RPMI7951 (cell line): ENCODE measurements around the gene FBXO38. TPM values are rescaled to one million over a fixed set of nuclear protein-coding genes. Genes with fewer than 3 reads are reported as not detected.

ENCODE experiments used
- DNase-seq: peaks from one replicate; pipeline ENCODE4 v3.0.0-alpha.2; 2012; ENCODE audit warnings: low read depth
- total RNA-seq: library from RNA; depleted of rRNA; stranded (reverse); fragments of >200 nt; shearing (Covaris generic); gene quantifications from 2 replicates; pipeline ENCODE4 v1.2.3, GENCODE V29; 2014; rRNA removed

Gene FBXO38
- total RNA-seq, 1 experiment from 2014 or later, result 31.8 TPM

DNA sequence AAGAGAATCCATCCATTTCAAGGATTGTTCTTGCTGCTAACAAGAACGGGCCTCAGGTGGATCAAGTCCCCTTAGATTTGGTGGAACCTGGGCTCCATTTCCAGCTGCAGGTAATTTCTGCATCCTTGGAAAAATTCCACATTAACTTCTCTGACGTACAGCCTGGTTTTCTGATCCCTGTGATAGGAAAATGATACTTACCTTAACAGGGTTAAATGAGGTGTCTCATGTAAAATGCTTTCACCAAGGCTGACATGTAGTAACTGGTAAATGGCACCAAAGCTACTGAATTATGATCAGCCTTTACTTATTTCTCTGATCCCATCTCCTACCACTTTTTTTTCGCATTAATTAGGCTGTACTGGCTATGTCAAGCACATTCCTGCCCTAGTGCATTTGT lies 93.7 kb downstream of the FBXO38 start:
- no peak for DNase-seq

DNA sequence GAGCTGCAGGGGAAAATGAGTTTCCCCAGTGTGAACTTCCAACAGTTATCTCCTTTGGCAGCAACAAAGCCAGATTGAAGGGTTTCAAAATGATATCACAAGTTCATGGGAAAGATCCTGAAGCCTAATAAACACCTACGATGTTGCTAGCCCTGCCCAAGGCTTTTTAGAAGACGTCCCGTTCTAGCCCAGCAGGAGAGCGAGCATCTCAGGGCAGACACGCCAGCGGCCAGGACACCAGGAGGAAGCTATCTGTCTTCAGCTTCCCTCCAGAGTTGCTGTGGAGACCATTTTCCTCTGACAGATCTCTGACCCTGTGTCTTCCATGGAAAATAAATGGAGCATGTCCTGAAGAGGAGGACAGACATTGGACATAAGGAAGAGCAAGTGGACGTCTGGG lies 98.4 kb downstream of the FBXO38 start:
- DNase-seq, result no peak

DNA sequence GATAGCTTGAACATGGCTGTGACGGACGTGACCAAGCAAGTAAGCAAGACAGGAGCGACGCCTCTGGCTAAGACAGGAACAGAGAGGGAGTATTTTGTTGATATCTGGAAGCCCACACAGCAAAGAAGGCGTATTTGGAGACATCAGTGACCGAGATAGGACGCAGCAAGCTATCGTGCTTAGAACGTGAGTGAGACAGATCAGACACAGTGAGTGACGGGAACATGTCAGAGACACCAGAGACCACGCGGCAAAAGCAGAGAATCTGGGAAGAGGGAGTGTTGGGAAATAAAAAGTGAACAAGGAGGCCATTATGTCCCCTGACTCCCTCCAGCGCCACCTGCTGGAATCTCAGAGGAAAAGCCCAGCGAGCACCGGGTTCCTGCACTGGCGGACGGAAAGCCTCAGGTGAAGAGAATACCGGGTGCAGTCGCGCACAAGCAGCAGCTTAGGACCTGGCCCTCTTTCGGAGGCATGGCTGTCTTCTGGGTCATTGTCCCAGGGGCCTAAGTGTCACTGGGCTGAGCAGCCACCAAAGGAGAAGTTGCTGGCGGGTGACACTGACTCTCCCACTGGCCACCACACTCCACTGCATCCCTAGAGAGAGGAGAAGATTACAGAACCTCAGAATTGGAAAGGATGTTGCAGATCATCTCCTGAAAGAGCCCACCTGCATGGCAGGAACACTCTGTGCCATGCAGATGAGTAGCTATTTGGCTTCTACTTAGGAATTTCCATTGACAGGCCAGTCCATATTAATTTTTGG lies 99.1 kb downstream of the FBXO38 start:
- DNase-seq, result peak; percentile 58

DNA sequence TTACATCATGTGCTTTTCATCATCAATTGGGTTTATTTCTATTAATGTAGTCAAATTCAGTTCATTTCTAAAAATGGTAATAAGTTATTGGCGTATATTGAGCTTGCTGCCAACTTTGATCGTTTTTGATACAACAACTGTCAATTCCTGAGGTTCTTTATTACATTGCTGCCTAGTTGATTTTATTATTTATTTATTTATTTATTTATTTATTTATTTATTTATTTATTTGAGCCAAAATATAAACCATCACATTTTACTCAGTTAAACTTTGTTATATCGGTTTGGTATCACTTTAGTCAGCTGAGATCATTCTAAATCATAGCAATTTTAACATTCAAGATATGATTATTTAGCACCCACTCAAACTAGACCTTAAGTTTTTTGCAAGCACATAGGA lies 100.0 kb downstream of the FBXO38 start:
- no peak for DNase-seq

DNA sequence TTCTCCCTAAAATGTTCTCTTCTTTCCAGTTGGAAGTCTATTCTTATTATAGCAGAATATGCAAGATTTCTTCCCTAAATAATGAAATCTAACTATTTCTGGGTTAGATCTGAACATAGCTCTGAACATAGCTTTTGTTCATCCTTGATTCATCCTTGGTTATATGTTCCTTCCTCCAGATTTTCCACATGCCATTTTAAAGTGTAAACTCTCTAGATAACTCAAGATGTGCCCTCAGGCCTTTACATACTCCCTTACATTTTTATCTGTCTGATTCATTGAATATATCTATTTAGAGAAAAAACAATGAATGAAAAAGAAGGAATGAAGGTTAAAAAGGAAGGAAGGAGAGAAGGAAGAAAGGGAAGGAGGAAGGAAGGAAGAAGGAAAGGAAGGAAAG lies 100.9 kb downstream of the FBXO38 start:
- DNase-seq, result no peak

DNA sequence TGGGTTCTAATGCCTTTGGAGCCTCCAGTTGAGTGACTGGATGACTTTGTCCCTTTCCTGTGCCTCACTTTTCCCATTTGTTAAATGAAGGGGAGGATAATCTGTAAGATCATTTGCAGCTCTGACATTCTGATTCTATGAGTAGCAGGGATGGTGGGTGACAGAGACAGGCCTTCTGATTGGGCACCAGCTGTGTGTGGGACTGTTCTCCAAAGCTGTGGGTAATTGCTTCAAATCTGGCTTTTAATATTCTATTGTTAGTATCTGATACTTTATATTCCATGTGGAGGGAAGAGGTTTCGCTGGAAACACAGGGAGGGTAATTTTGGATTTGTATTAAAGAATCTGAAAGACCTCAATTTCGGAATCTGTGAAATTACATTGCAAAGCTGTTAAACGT lies 102.7 kb downstream of the FBXO38 start:
- DNase-seq, result no peak

DNA sequence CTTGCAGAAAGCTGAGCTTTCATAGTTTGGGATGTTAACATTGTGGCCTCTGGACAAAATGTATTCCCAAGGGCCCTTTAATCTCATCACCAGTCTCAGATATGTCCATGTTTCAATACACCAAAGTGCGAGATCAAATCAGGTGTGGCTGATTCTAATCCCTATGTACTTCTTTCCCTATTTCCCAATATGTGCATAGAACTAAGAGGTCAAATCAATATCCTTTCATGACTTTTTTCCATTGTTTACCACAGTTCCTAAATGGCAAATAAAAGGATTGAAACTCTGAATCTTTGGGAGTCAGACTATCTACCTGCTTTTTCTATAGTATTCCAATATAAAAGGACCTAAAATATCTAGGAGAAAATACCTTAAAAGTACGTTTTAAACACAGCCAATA lies 105.0 kb downstream of the FBXO38 start:
- DNase-seq, result no peak

DNA sequence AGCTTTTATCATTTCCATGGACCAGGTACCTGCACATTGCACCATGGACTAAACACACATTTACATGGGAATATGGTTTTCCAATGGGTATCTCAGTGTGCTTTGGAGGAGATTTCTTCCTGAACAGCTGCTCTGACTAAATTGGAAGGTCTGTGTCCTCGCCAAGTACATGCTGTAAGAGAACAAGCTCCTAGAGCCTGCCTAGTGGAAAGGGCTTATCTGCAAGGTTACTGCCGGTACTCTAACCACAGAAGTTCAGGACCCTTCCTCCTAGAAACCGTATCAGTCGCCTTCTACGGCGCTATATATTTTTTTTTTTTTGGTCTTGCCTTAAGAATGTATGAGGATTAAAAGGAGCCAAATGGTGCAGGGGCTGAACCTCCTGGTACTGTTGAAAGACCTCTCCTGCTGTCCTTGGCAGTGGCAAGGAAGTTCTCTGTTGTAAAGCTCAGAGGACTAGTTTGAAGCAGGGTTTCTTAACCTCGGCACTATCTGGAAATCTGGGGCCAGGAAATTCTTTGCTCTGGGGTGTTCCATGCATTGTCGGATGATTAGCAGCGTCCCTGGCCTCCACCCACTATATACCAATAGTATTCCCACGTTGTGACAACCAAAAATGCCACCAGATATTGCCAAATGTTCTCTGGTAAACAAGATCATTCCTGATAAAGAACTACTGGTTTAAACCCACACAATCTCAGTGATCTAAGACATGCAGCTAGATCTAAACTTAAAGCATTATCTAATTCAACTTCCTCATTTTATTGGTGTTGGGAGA lies 107.4 kb downstream of the FBXO38 start:
- DNase-seq, result no peak

DNA sequence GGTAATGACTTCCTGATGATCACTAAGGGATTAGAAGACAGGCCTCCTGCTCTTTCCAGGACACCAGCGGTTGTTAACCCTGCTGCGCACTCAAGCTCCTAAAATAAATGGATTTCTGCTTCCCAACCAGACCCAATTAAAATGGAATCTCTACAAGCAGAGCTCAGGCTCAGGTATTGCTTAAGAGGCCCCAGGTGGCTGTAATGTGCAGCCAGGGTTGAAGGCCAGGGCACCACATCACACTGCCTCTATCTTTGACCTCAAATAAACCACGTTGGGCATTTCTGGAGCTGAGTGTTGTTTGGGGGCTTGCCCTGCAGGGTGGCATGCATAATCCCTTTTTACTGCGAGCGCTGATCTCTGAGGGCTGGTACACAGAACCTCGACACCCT lies 108.0 kb downstream of the FBXO38 start:
- DNase-seq, result no peak

DNA sequence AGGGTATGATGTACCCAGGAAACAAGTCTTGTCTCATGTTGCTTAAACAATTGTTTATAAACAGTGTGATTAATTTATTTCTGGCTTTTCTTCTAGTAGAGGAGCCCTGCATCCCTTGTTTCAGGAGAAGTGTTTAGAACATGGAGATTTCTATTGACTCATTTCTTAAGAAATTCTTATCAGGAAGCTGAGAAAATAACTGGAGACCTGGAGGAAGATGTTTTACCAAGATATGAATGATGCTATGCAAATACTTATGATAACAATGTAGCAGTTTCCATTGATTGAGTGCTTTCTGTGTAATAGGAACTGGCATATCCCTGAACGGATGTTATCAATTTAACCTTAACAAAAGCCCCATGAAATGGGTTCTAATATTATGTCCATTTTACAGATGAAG lies 108.6 kb downstream of the FBXO38 start:
- DNase-seq, result no peak

Other genes starting within 250 kb of the FBXO38 start
- gene SPINK14, start 215.4 kb upstream of the FBXO38 start, total RNA-seq, result not detected in 2 replicates
- gene SPINK6, start 180.9 kb upstream of the FBXO38 start, total RNA-seq, result not detected in 2 replicates
- gene MARCOL, start 145.4 kb upstream of the FBXO38 start, total RNA-seq, result not detected in 2 replicates
- gene SPINK13, start 115.2 kb upstream of the FBXO38 start, total RNA-seq, result not detected in 2 replicates
- gene SPINK7, start 71.5 kb upstream of the FBXO38 start, total RNA-seq, result not detected in 2 replicates
- not detected in 2 replicates for gene SPINK9, start 48.4 kb upstream of the FBXO38 start, total RNA-seq